NCI-H446 (cell line): ENCODE results near the gene JADE1.

Experiments used
- DNase-seq, 2 experiments: peaks; one replicate each; lab custom pipeline; 2025; lab: John Stamatoyannopoulos, UW

Gene JADE1

GRCh38 chr4:128809477-128810330, at the start of gene JADE1:
Gene JADE1, plus strand, starts transcription at chr4:128809700. Its CDS starts 22,059 bp downstream, at chr4:128831759.
- DNase-seq = peak; percentile 77 to 90

GRCh38 chr4:128766781-128767180, 42.7 kb upstream of the JADE1 start:
- DNase-seq = no peak

DNA sequence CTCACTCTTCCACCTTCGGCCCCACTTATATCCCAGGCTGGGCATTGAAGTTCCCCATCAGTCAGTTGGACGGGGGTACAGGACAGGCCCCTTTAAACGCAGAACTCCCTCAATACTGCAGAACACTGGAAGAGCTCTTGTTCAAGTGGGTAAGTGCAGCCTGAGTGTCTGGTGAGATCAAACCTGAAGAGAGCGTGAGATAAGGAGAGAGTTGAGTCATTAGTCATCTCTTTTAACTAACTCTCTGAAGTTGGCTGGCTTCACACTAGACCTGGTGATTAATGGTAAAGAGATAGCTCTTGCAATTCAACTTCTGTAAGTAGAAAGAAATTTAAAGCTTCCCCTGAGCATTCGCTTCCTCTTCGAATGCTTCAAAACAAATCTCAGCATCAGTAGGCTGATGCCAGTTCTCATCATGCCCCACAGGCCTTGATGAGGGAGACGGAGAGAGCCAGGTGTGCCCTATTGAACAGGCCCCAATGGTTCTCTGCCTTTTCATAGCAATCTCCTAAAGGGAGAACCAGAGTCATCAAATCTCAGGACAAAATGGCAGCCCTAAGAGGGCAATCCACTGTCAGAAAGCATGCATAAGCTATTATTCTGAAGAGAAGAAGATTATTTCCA, 41.0 kb upstream of the JADE1 start:
- no peak for DNase-seq

- no peak for DNase-seq
Observed at GRCh38 chr4:128769011-128769410, 40.5 kb upstream of the JADE1 start.

GRCh38 chr4:128770807-128771206, 38.7 kb upstream of the JADE1 start:
- DNase-seq = no peak

DNA sequence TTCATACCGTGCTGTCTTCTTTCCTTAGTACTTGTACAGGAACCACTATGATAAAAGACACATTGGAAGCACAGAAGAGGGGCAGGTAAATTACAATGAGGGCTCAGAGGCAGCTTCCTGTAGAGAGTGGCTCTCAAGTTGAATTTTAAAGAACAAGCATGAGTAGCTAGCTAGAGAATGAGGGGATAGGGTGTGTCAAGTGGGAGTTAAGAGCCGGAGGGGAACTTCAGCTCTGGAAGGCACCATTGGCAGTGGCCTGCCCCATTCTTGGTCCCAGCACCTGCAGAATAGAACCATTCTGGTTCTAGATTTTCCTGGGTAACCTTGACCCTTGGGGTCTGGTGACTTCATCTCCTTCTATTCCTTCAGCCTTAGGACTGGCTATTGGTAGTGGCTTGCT, 34.0 kb upstream of the JADE1 start:
- no peak for DNase-seq

DNA sequence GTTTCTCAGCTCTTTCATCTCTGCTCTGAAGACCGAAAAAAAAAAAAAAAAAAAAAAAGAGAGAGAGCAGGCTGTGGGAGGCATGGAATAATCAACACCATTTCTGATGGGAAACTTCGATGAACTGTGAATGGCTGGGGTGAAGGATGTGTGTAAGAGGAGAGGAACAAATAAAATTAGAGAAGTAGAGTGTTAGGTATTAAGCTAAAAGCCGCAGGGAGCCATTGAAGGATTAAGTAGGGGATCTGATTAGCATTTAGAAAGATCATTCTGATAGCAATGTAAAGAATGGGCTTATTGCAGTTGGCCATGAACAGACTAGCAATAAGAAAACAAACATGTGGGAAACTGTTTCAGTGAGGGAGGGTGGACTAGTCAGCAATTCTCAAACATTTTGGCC, 33.6 kb upstream of the JADE1 start:
- DNase-seq = no peak

DNA sequence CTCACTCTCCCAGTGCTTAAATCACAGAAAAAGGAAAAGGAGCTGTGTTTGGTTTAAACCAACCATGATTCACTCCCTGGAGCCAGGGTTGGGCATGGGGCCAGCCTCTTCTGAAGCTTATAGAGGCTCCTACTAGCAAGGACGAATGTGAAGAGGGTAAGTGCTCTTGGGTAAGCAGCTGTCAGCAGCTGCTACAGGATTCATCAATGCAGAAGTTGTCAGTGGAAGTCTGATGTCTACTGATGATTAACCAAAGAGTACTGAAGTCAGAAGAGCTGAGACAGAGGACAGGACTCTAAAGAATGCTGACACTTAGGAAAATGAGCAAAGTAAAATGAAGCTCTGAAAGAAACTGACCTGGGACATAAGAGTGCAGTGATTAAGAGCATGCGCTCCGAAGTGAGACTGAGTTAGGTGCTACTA, 32.7 kb upstream of the JADE1 start:
- DNase-seq = peak in 1 of 2 experiments; percentile 56

- no peak for DNase-seq
Observed at GRCh38 chr4:128780688-128781087, 28.8 kb upstream of the JADE1 start.

DNA sequence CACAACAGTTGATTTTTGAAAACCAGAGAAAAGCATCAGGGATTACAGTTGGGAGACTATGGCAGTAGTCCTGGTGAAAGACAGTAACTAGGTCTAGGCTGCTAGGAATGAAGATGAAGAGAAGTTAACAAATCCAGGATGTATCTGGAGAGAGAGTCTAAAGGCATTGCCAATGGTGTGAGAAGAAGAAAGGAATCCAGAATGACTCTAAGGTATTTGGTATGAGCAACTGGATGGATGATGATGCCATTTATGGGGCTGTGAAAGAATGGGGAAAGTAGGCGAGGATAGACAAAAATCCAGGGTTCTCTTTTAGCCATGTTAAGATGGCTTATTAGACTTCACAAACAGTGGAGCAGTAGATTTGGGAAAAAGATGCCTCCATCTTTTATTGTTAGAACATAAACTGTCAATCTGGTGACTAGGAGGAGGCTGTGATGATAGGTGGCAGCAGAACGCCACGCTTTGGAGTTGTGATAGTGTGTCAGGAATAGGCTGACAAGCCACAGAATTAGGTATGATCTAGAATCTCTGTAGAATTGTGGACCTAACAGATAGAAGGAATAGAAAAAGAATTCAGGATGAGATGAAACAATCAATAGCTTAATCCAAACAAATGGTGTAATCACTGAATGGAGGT, 27.3 kb upstream of the JADE1 start:
- DNase-seq = no peak

DNA sequence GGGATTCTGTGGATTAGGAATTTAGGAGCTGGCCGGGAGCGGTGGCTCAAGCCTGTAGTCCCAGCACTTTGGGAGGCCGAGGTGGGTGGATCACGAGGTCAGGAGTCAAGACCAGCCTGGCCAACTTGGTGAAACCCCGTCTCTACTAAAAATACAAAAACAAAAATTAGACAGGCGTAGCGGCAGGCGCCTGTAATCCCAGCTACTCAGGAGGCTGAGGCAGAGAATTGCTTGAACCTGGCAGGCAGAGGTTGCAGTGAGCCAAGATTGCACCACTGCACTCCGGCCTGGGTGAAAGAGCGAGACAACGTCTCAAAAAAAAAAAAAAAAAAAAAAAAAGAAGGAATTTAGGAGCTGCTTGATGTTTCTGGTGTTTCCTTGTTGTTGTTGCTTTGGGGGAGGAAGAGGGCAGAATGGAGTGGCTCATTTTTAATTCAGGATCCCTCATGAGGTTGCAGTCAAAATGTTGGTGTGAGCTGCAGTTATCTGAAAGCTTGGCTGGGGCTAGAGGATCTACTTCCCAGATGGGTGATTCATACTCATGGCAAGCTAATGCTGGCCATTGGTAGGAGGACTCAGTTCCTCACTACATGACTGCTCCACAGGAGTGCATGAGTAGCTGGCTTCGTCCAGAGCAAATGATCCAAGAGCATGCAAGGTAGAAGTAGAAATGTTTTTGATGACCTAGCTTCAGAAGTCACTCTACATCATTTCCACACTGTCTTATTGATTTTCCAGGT, 26.5 kb upstream of the JADE1 start:
- peak in 1 of 2 experiments; percentile 50 for DNase-seq

DNA sequence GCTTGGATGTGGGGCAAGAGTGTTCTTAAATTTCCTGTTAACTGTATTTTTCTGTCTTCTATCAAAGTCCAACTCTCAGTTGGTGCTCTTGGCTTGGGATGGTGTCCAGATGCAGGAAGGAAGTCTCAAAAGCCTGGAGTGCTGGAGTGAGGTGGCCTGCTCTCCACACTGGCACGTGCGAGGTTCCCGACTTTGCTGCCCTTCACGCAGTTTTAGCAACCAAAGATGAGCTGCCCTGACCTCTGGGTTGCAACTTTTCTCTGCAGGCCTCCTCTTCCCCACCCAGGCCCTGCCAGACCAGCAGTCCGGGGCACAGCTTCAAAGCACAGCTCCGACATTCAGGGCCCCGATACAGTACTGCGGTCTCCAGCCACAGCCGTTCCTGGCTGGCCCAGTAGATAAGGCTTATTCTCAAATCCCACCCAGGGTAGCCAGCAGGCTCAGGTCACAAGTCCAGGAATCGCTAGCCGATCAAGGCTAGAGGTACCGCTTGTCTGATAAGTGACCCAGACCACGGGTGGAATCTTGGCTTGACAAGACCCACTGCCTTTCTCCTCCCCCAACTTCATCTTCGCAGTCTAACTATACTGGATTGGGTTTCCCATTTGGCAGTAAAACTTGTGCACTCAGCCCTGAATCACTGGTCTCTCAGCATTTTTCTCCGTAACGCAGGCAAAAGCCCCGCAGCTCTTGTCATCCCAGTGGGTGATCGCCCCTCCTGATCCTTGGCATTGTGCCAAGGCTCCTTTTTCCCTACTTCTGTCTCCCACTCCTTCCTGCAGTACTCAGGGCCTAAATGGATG, 21.8 kb upstream of the JADE1 start:
- peak in 1 of 2 experiments; percentile 26 for DNase-seq

GRCh38 chr4:128793859-128794672, 15.4 kb upstream of the JADE1 start:
- DNase-seq = no peak

DNA sequence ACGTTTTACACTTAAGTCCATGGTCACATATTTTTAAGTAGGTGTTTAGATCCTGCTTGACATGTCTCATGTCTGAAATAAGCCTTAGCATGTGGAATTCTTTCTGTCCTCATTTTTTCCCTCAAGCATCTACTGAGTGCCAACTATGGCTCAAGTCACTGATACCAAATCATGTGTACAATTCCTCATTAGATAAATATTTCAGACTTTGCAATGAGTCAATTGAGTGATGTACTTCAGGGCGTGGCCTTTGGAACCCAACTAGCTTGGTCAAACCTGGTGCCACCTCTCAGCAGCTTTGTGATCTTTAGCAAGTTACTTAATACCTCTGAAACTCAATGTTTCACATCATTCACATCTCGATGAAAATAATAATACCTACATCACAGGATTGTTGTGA, 12.6 kb upstream of the JADE1 start:
- no peak for DNase-seq

GRCh38 chr4:128800284-128800683, 9.2 kb upstream of the JADE1 start:
- no peak for DNase-seq

- DNase-seq = no peak
Observed at GRCh38 chr4:128800701-128801284, 8.7 kb upstream of the JADE1 start.

- no peak for DNase-seq
Observed at GRCh38 chr4:128802680-128803628, 6.5 kb upstream of the JADE1 start.

DNA sequence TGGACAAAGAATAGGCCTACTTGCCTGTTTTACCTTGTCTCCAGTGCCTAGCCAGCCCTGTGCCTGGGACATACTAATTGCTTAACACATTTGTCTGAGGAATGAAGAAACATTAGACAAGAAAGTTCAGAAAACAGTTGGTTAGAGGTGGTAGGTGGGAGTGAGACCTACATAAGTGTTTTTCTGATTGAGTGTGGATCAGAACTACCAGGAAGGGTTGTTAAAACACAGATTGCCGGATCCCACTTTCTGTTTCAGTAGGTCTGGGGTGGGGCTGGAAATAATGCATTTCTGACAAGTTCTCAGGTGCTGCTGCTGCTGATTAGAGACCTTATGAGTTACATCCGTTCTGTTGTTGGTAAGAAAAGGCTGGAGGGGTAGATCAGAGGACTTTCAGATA, 5.7 kb upstream of the JADE1 start:
- DNase-seq = no peak

- peak in 1 of 2 experiments; percentile 43 for DNase-seq
Observed at GRCh38 chr4:128810331-128810870, 901 bp downstream of the JADE1 start.
